ENCODE measurements around the gene IFI27L1. TPM values are rescaled to one million over a fixed set of nuclear protein-coding genes. Genes with fewer than 3 reads are reported as not detected.

IFI27L1 gene
- total and polyA plus RNA-seq, 2 donors (not counting 1 experiment from before 2014, with no cell fraction given) = 6.5 to 6.7 TPM

- Mint-ChIP-seq H3K27me3 (no peaks in the 10 kb centered on the region), H3K4me1 (no peaks in the 10 kb centered on the region), H3K9me3 (ENCODE audit: insufficient read depth) (no peaks in the 10 kb centered on the region), H3K27ac (no peak overlapping the region), H3K4me3 (no peak overlapping the region)
- no peaks in the 10 kb centered on the region for H3K4me1 ChIP-seq (ENCODE audit: control insufficient read depth in 2 of 2, insufficient read depth in 2 of 2, low read length in 2 of 2)
- no peak overlapping the region for H2AFZ ChIP-seq (ENCODE audit: insufficient read depth, low read depth, low read length, poor library complexity, severe bottlenecking)
- POLR2A ChIA-PET = no interaction called here
- no peaks in the 10 kb centered on the region for H3K27me3 ChIP-seq (replicated peaks in 1 of 4; ENCODE audit: control extremely low read depth in 1 of 4, control insufficient read depth in 3 of 4, insufficient read depth in 4 of 4, low read length in 3 of 4)
- no peaks in the 10 kb centered on the region for H3K79me2 ChIP-seq (ENCODE audit: control insufficient read depth, insufficient read depth, low read length)
- H3K27ac ChIP-seq (ENCODE audit: low read length in 2 of 2) = no peak overlapping the region
- DNase-seq = no peak
- CTCF ChIA-PET = no interaction called here
- ATAC-seq (ENCODE audit: low read depth) = no peak
- no peaks in the 10 kb centered on the region for H3K9me3 ChIP-seq (ENCODE audit: control extremely low read depth in 1 of 3, control insufficient read depth in 2 of 3, insufficient read depth in 1 of 3, low read length in 2 of 3)
- H3K4me2 ChIP-seq (replicated peaks; ENCODE audit: low read depth, low read length, poor library complexity, severe bottlenecking) = no peak overlapping the region
- TF ChIP-seq CTCF (IDR thresholded peaks at IDR 0.05) (no peak), EZH2 (IDR thresholded peaks at IDR 0.05; ENCODE audit: borderline replicate concordance, insufficient read depth, low read depth, low read length, poor library complexity, severe bottlenecking) (no peak)
- H3K4me3 ChIP-seq (ENCODE audit: control extremely low read depth in 1 of 5, extremely low read depth in 1 of 5, insufficient read depth in 1 of 5, low read depth in 2 of 5, low read length in 4 of 5) = no peak overlapping the region
- WGBS (ENCODE audit: insufficient coverage) = 85% methylated on average over 9 of the region's 10 CpGs
- H3K36me3 ChIP-seq (replicated peaks in 1 of 2; ENCODE audit: control extremely low read depth in 1 of 2, control insufficient read depth in 1 of 2, extremely low read depth in 1 of 2, insufficient read depth in 2 of 2, low read length in 1 of 2) = no peaks in the 10 kb centered on the region
- intact Hi-C loops (cut with micrococcal nuclease) = no loop called here
- H3K9ac ChIP-seq (ENCODE audit: low read length) = no peak overlapping the region
- no peaks in the 10 kb centered on the region for H4K20me1 ChIP-seq (ENCODE audit: control insufficient read depth, insufficient read depth, low read length, poor library complexity, severe bottlenecking)
Observed at GRCh38 chr14:94098326-94098992, 17.3 kb downstream of the IFI27L1 start.

- H3K9me3 Mint-ChIP-seq (ENCODE audit: insufficient read depth) = no peaks in the 10 kb centered on the region
- TF ChIP-seq CTCF (IDR thresholded peaks at IDR 0.05) = no peak
- TF ChIP-seq EZH2 (IDR thresholded peaks at IDR 0.05; ENCODE audit: borderline replicate concordance, insufficient read depth, low read depth, low read length, poor library complexity, severe bottlenecking) = no peak
- Histone ChIP-seq H4K20me1 (ENCODE audit: control insufficient read depth, insufficient read depth, low read length, poor library complexity, severe bottlenecking) (no peaks in the 10 kb centered on the region), H3K79me2 (ENCODE audit: control insufficient read depth, insufficient read depth, low read length) (no peaks in the 10 kb centered on the region), H3K4me3 (ENCODE audit: control extremely low read depth in 1 of 5, extremely low read depth in 1 of 5, insufficient read depth in 1 of 5, low read depth in 2 of 5, low read length in 4 of 5) (no peak overlapping the region), H3K27me3 (replicated peaks in 1 of 4; ENCODE audit: control extremely low read depth in 1 of 4, control insufficient read depth in 3 of 4, insufficient read depth in 4 of 4, low read length in 3 of 4) (no peaks in the 10 kb centered on the region), H3K4me2 (replicated peaks; ENCODE audit: low read depth, low read length, poor library complexity, severe bottlenecking) (no peak overlapping the region), H3K9me3 (ENCODE audit: control extremely low read depth in 1 of 3, control insufficient read depth in 2 of 3, insufficient read depth in 1 of 3, low read length in 2 of 3) (no peaks in the 10 kb centered on the region), H3K4me1 (ENCODE audit: control insufficient read depth in 2 of 2, insufficient read depth in 2 of 2, low read length in 2 of 2) (no peaks in the 10 kb centered on the region), H3K36me3 (replicated peaks in 1 of 2; ENCODE audit: control extremely low read depth in 1 of 2, control insufficient read depth in 1 of 2, extremely low read depth in 1 of 2, insufficient read depth in 2 of 2, low read length in 1 of 2) (no peaks in the 10 kb centered on the region), H2AFZ (ENCODE audit: insufficient read depth, low read depth, low read length, poor library complexity, severe bottlenecking) (no peak overlapping the region), H3K27ac (ENCODE audit: low read length in 2 of 2) (no peak overlapping the region), H3K9ac (ENCODE audit: low read length) (no peak overlapping the region)
- 88% methylated on average over 6 of the region's 6 CpGs for WGBS (ENCODE audit: insufficient coverage)
- H3K4me1 Mint-ChIP-seq = no peaks in the 10 kb centered on the region
- no peak overlapping the region for H3K27ac Mint-ChIP-seq
- ChIA-PET POLR2A (no interaction called here), CTCF (interaction anchor here (1.1 kb wide), 1 partner anchor 34 kb away, joined by 3 read pairs; no protein-coding TSS in a partner anchor)
- H3K27me3 Mint-ChIP-seq = no peaks in the 10 kb centered on the region
- intact Hi-C loops (cut with micrococcal nuclease) = no loop called here
- no peak overlapping the region for H3K4me3 Mint-ChIP-seq
- DNase-seq (no peak), ATAC-seq (ENCODE audit: low read depth) (no peak)
Observed at GRCh38 chr14:94099006-94099405, 17.9 kb downstream of the IFI27L1 start.

All from B cell (primary cell).